Posterior vena cava (tissue), 2 donors: Measurements from ENCODE around the gene RAB40C. TPM values are rescaled to one million over a fixed set of nuclear protein-coding genes. Genes with fewer than 3 reads are reported as not detected.

ENCODE experiments used
- DNase-seq: peaks from one replicate; pipeline ENCODE4 v3.0.0-alpha.2; 2020; ENCODE audit warnings: low spot score
- intact Hi-C, 2 donors: fragments of 100-400 bp; cut with DNase I; formaldehyde crosslinking; loops; one replicate each; pipeline versions ENCODE4 v1.14.1 to v1.14.2; 2022 to 2023
- total RNA-seq, 2 donors: library from RNA; stranded (reverse); fragmentation: NEBNext Ultra II Directional; extraction: Animal tissue kit (Norgen Biotek cat#: 25700); gene quantifications; one replicate each; pipeline ENCODE4 v1.2.1, GENCODE V29; 2021
- donor health status: DM: yes; HTN: yes; CAD: no.
- donor health status: DM: yes; HTN: yes; CAD: no.

RAB40C gene
- total RNA-seq, 2 donors from 2014 or later, result 13.0 to 13.6 TPM

GRCh38 chr16:668519-669171 lies 78.8 kb downstream of the RAB40C start:
- no peak for DNase-seq
- intact Hi-C loops, result no loop called here

- intact Hi-C loops, result no loop called here
These were observed 79.8 kb downstream of the RAB40C start for GRCh38 chr16:669666-670065.

GRCh38 chr16:670485-671352 lies 80.9 kb downstream of the RAB40C start:
- DNase-seq, result no peak
- intact Hi-C loops, result no loop called here

More at GRCh38 chr16:669666-670065, 79.8 kb downstream of the RAB40C start:
- no peak for DNase-seq

- intact Hi-C loops, result no loop called here
- DNase-seq, result no peak
These were observed 81.7 kb downstream of the RAB40C start for GRCh38 chr16:671353-672131.

GRCh38 chr16:672371-672770 lies 82.5 kb downstream of the RAB40C start:
- DNase-seq, result no peak
- intact Hi-C loops, result no loop called here

GRCh38 chr16:672851-673250 lies 83.0 kb downstream of the RAB40C start:
- no peak for DNase-seq
- intact Hi-C loops, result no loop called here

- intact Hi-C loops, result no loop called here
- no peak for DNase-seq
These were observed 83.6 kb downstream of the RAB40C start for GRCh38 chr16:673399-673991.

GRCh38 chr16:674214-674881 lies 84.5 kb downstream of the RAB40C start:
- DNase-seq, result no peak
- intact Hi-C loops, result no loop called here

GRCh38 chr16:674968-675883 lies 85.4 kb downstream of the RAB40C start, which contains the start of gene RHBDL1:
Gene RHBDL1, plus strand, starts transcription at chr16:675671. Its CDS starts 120 bp downstream, at chr16:675791.
- no peak for DNase-seq
- intact Hi-C loops, result no loop called here

- DNase-seq, result no peak
- intact Hi-C loops, result no loop called here
These were observed 86.2 kb downstream of the RAB40C start for GRCh38 chr16:675884-676564.

- no peak for DNase-seq
- intact Hi-C loops, result no loop called here
These were observed 86.7 kb downstream of the RAB40C start for GRCh38 chr16:676565-676902.

GRCh38 chr16:676913-677312 lies 87.0 kb downstream of the RAB40C start:
- no peak for DNase-seq
- intact Hi-C loops, result no loop called here

- no peak for DNase-seq
- intact Hi-C loops, result no loop called here
These were observed 87.7 kb downstream of the RAB40C start for GRCh38 chr16:677316-678190.

- no peak for DNase-seq
- intact Hi-C loops, result no loop called here
These were observed 88.5 kb downstream of the RAB40C start for GRCh38 chr16:678209-678857.
